IPS-NIHi11 (cell line): ENCODE measurements around the gene ID1.
"Not testable (repeated sequence)": the region's sequence is repeated elsewhere in the genome, so short reads cannot be mapped to it uniquely, and the experiment has no call there.

Experiments
- DNase-seq: peaks from one replicate; pipeline ENCODE4 v3.0.0; 2012; ENCODE audit warnings: mixed read lengths, low spot score

Gene ID1

DNA sequence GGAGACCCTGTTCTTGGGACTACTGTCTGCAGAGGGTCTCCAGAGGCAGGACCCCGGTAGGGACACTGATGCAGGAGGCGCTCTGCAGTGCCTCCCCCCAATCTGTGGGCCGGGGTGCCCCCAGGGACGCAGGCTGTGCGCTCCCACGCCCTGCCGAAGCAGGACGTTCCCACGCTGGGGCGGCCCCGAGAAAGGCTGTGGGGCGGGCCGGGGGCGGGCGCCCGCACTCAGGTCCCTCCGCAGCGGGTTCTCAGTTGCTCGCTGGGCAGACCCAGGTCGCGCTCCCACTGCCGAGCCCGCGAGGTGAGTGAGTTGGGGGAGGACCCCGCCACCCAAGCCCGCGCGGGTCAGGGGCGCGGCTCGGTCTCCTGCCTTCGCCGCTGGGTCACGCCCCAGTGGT, 32.6 kb downstream of the ID1 start, which contains the start of gene COX4I2:
TSS of gene COX4I2 (plus strand) at position 253 of the 400 bp plus-strand sequence. CDS start 1,106 bp downstream, outside the sequence.
- no peak for DNase-seq

- no peak for DNase-seq
These were observed 33.2 kb downstream of the ID1 start for GRCh38 chr20:31638317-31638716.

DNA sequence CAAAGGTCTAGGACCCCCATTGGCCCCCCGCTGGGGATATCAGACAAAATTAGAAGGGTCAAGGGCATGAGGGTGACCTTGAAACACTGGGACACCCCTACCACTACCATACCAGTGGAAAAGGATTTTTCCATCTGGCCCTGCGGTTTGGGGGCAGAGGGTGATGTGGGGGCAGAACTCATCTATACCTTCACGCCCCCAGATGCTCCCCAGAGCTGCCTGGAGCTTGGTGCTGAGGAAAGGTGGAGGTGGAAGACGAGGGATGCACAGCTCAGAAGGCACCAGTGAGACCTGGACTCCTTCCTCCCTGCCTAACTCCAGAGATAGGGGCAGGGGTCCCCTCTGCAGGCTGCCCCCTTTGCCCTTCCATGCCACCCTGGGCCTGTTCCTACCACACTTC, 33.7 kb downstream of the ID1 start:
- no peak for DNase-seq

DNA sequence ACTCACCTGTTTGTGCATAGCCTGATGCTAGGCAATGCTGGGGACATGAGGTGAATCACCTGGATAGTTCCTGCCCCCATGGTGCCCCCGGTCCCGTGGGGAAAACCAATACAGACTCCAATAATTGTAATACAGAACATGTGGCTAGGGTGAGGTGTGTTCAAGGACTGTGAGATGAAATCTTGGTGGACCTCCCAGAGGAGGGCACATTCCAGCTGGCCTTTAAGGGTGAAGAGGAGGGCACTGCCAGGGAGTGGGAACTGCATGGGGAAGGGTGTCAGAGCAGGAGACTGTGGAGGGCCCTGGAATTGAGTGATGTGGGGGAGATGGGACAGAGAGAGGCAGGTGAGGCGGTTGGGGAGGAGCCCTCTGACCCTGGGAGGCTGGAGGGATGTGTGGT, 35.2 kb downstream of the ID1 start:
- no peak for DNase-seq

DNA sequence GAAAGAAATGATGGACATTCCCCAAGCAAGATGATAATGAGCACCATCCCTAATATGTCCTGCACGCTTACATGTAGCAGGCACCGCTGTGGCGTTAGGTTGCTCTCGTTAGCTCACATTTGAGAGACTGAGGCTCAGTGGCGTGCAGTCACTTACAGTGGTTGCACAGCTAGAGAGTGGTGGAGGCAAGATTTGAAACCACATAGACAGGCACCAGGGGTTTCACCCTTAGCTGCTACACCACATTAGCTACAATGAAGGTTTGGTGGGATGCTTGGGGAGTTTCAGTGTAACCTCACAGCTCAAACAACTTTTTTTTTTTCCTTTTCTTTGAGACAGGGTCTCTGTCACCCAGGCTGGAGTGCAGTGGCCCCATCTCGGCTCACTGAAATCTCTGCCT, 36.3 kb downstream of the ID1 start:
- no peak for DNase-seq

DNA sequence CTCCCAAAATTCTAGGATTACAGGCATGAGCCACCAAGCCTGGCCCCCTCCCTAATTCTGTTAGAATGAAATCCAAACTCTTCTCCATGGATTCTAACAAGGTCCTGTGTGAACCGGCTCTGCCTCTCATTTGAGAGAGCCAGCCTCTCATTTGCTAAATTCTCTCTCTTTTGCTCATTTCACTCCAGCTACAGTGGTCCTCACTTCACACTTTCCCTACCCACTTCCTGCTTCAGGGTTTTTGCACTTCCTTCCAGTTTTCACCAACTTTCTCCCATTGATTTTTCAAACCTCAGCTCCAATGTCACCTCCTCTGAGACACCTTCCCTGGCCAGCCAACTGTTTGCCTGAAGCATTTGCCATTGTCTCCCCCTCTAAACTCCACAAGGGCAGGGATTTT, 37.7 kb downstream of the ID1 start:
- DNase-seq: no peak

- no peak for DNase-seq
These were observed 38.4 kb downstream of the ID1 start for GRCh38 chr20:31643522-31643921.

GRCh38 chr20:31644701-31645100, 39.6 kb downstream of the ID1 start:
- DNase-seq: no peak

GRCh38 chr20:31648104-31648503, 43.0 kb downstream of the ID1 start:
- DNase-seq: not testable (repeated sequence)

DNA sequence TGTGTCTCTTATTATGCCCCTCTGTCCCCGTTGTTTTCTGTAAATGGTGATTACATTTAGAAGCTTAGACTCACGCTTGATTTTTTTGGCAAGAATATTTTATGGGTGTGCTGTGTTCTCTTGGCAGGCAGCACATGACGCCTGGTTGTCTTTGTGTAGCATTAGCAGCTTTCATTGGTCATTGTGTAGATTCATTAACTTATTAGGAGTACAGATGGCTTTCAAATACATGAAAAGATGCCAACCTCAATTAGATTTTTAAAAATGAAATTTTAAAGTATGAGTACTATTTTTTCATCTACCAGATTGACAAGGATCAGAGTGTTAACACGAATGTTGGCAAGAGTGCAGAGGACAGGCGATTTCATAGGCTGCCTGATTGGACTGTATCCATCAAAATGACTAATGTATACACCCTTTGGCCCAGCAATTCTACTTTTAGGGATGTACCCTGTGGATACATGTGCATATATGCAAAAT, 47.9 kb downstream of the ID1 start:
- no peak for DNase-seq

- DNase-seq: no peak
These were observed 48.5 kb downstream of the ID1 start for GRCh38 chr20:31653561-31653960.

DNA sequence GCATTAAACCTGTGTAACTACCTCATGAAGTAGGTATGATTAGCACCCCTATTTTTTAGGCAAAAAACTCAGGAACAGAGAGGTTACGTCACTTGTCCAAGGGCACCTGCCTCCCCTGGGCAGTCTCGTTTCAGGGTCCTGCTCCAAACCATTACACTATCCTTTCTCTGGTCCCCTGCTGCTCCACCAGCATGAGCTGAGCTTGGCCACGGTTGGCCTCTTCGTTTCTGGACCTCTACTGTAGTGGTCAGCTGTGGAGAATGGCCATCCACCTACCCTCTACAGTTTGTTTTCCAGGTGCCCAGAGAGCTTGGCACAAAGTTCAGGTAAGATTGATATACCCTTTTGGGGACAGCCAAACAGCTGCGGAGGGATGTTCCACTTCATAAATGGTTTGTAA, 49.4 kb downstream of the ID1 start:
- no peak for DNase-seq
